Activated B cell treated with CpG ODN at 0.5 μM for 24 hours (primary cell): ENCODE measurements around the gene C5orf52. TPM values are rescaled to one million over a fixed set of nuclear protein-coding genes. Genes with fewer than 3 reads are reported as not detected.
"Not testable (repeated sequence)": the region's sequence is repeated elsewhere in the genome, so short reads cannot be mapped to it uniquely, and the experiment has no call there.

ENCODE experiments used
- ATAC-seq: fragments of 200-7000 bp; cut with Tn5 transposase; one replicate; pipeline ENCODE4 v1.10.0; 2021; ENCODE audit warnings: low read depth, mild to moderate bottlenecking, moderate library complexity
- CTCF ChIA-PET: fragments of 350-600 bp; sonication (Branson Sonifier 250); formaldehyde crosslinking; loops from one replicate; lab custom pipeline; 2021; ENCODE audit warnings: antibody characterized with exemption; lab: Charles Lee
- POLR2A ChIA-PET: fragments of 350-600 bp; sonication (Branson Sonifier 250); formaldehyde crosslinking; loops from one replicate; lab custom pipeline; 2021; ENCODE audit warnings: antibody characterized with exemption; lab: Charles Lee
- DNase-seq: peaks from one replicate; pipeline ENCODE4 v3.0.0; 2022
- H3K27ac Mint-ChIP-seq: one replicate; pipeline ENCODE4 v1.8.0; 2020; ENCODE audit warnings: mixed read lengths
- H3K27me3 Mint-ChIP-seq: one replicate; pipeline ENCODE4 v1.8.0; 2021; ENCODE audit warnings: mixed read lengths
- H3K36me3 Mint-ChIP-seq: one replicate; pipeline ENCODE4 v1.8.0; 2021; ENCODE audit warnings: low read depth, mixed read lengths
- H3K4me1 Mint-ChIP-seq: one replicate; pipeline ENCODE4 v1.8.0; 2021; ENCODE audit warnings: mixed read lengths
- H3K4me3 Mint-ChIP-seq: one replicate; pipeline ENCODE4 v1.8.0; 2020; ENCODE audit warnings: mild to moderate bottlenecking, mixed read lengths
- H3K9me3 Mint-ChIP-seq: one replicate; pipeline ENCODE4 v1.8.0; 2020; ENCODE audit warnings: mixed read lengths
- CTCF ChIP-seq: fragments of 200-600 bp; IDR thresholded peaks from one replicate; pipeline ENCODE4 v1.8.0; 2022; ENCODE audit warnings: antibody characterized with exemption, mild to moderate bottlenecking
- intact Hi-C: fragments of 100-400 bp; cut with micrococcal nuclease; formaldehyde crosslinking; loops from one replicate; pipeline ENCODE4 v1.15.1; 2024
- total RNA-seq: library from RNA; stranded (reverse); gene quantifications from 2 replicates; pipeline ENCODE4 v1.2.3, GENCODE V29; 2022

C5orf52 gene
- total RNA-seq, 1 donor from 2014 or later: not detected

- no peak for TF ChIP-seq CTCF
- DNase-seq (no peak), ATAC-seq (no peak)
- Mint-ChIP-seq H3K27me3 (no peaks in the 10 kb centered on the region), H3K36me3 (no peaks in the 10 kb centered on the region), H3K27ac (no peak overlapping the region), H3K9me3 (no peaks in the 10 kb centered on the region), H3K4me1 (no peaks in the 10 kb centered on the region), H3K4me3 (no peak overlapping the region)
- intact Hi-C loops: no loop called here
- ChIA-PET POLR2A (interaction anchor here (0.5 to 0.7 kb wide), 2 partner anchors 188 to 257 kb away, joined by 4 to 5 read pairs; no protein-coding TSS in a partner anchor), CTCF (interaction anchor here (1.3 kb wide), 1 partner anchor 10 kb away, joined by 4 read pairs; no protein-coding TSS in a partner anchor)
Observed at GRCh38 chr5:157680239-157680638, 8.9 kb downstream of the C5orf52 start.

GRCh38 chr5:157681048-157681447, 9.7 kb downstream of the C5orf52 start:
- H3K36me3 Mint-ChIP-seq: no peaks in the 10 kb centered on the region
- H3K4me3 Mint-ChIP-seq: no peak overlapping the region
- ChIA-PET CTCF (interaction anchor here (0.6 to 1.7 kb wide), 2 partner anchors 39 to 213 kb away, joined by 3 to 4 read pairs; no protein-coding TSS in a partner anchor), POLR2A (no interaction called here)
- H3K27ac Mint-ChIP-seq: no peak overlapping the region
- no peak for ATAC-seq
- TF ChIP-seq CTCF: no peak
- intact Hi-C loops: no loop called here
- no peaks in the 10 kb centered on the region for H3K4me1 Mint-ChIP-seq
- H3K27me3 Mint-ChIP-seq: no peaks in the 10 kb centered on the region
- H3K9me3 Mint-ChIP-seq: no peaks in the 10 kb centered on the region
- DNase-seq: no peak

GRCh38 chr5:157682257-157682656, 10.9 kb downstream of the C5orf52 start:
- no peak for TF ChIP-seq CTCF
- Mint-ChIP-seq H3K4me1 (no peaks in the 10 kb centered on the region), H3K27me3 (no peaks in the 10 kb centered on the region), H3K27ac (no peak overlapping the region), H3K4me3 (no peak overlapping the region), H3K36me3 (no peaks in the 10 kb centered on the region), H3K9me3 (no peaks in the 10 kb centered on the region)
- ATAC-seq (no peak), DNase-seq (no peak)
- POLR2A ChIA-PET: interaction anchor here (0.6 to 0.7 kb wide), 3 partner anchors 8 to 56 kb away, joined by 4 to 5 read pairs (median 5); no protein-coding TSS in a partner anchor
- CTCF ChIA-PET: interaction anchor here (1.7 kb wide), 1 partner anchor 214 kb away, joined by 4 read pairs; no protein-coding TSS in a partner anchor
- intact Hi-C loops: no loop called here

GRCh38 chr5:157686276-157687197, 15.2 kb downstream of the C5orf52 start:
- H3K9me3 Mint-ChIP-seq, DNase-seq, H3K4me1 Mint-ChIP-seq, H3K36me3 Mint-ChIP-seq, H3K27me3 Mint-ChIP-seq, ATAC-seq, POLR2A ChIA-PET, H3K27ac Mint-ChIP-seq, H3K4me3 Mint-ChIP-seq, intact Hi-C loops, CTCF ChIA-PET: not testable (repeated sequence)

GRCh38 chr5:157687198-157687554, 15.8 kb downstream of the C5orf52 start:
- H3K36me3 Mint-ChIP-seq: no peaks in the 10 kb centered on the region
- TF ChIP-seq CTCF: no peak
- intact Hi-C loops: no loop called here
- H3K27me3 Mint-ChIP-seq: no peaks in the 10 kb centered on the region
- H3K4me1 Mint-ChIP-seq: no peaks in the 10 kb centered on the region
- H3K4me3 Mint-ChIP-seq: no peak overlapping the region
- POLR2A ChIA-PET: interaction anchor here (0.6 kb wide), 1 partner anchor 15 kb away, joined by 3 read pairs; no protein-coding TSS in a partner anchor
- H3K27ac Mint-ChIP-seq: no peak overlapping the region
- H3K9me3 Mint-ChIP-seq: no peaks in the 10 kb centered on the region
- no peak for ATAC-seq
- no peak for DNase-seq
- CTCF ChIA-PET: no interaction called here
